GM18909 (cell line): ENCODE results near the gene AMIGO3.

Experiments
- ATAC-seq: cut with Tn5 transposase; IDR thresholded peaks from one replicate; pipeline ENCODE4 v1.9.1; 2021; ENCODE audit warnings: mild to moderate bottlenecking; ENCODE audit not compliant: unreplicated experiment, poor library complexity

AMIGO3 gene

DNA sequence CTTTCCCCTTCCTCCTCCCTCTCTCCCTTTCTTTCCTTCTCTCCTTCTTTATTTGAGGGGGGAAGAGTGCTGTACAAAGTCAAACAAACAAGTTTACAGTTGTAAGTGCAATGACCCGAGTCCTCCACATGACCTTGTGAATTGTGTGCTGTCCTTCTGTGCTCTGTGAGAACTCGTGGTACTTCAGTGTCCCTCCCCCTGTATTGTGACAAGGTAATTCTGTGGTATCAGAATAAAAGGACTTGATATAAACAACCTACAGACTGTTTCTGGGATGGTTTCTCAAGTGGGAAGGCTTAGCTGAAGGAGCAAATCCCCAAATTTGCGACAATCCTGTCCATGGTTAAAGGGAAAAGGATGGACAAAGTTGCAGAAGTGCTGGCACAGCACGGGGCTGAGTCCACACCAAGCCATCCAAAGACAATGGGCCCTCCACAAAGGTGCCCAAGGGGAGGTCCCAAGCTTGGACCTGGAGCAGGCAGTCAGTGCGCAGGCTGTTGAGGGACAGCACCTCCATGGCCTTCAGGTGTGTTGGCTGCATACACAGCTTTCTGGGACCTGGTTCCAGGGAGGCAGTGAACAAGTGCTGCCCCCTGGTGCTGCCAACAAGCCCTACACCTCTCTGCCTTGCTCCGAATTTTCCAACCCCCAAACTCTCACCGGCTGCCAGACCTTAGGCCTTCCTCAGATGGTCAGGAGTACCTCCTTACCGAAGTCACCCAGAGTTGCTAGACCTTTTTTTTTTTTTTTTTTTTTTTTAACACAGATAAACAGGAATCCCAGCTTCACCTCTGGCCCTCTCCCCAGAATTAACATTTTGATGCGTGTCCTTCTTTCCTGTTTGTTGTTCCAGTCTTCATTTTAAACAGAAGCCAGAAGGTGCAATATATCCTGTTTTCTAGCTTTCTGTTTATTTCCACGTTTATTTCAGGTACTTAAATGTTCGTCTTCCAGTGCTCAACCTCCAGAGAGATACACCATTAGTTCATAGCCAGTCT, 47.9 kb downstream of the AMIGO3 start:
- ATAC-seq: no peak

DNA sequence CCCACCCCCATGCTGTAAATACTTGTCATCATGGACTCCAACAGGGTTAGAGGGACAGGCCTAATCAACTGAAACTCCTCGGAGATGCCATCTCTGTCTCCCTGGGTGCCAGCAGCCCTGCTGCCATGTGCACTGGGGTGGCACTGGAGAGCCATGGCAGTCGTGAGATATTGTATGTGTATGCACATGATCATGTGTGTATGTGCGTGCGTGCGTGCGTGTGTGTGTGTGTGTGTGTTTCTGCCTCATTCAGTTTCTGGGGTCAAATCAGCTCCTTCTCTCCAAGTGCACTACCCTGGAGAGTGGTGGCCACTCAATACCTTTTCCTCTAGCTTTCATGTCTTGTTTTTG, 48.6 kb downstream of the AMIGO3 start:
- no peak for ATAC-seq

DNA sequence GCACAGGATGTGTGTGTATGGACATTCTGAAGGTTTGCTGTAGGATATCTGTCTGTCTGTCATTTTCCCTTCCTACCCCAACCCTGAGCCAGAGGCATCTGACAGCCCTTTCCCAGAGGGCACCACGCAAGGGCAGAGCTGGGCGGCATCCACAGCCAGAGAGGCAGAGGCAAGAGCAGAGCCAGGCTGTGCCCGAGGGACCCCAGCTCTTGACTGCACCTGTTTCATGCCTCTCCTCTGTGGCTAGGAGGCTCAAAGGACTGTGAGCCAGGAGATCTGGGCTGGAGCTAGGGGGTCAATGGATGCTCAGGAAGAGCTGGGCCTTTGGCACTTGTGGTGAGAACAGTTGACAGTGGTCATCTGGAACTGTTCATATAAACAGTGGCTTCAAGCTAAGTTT, 50.1 kb downstream of the AMIGO3 start:
- no peak for ATAC-seq

DNA sequence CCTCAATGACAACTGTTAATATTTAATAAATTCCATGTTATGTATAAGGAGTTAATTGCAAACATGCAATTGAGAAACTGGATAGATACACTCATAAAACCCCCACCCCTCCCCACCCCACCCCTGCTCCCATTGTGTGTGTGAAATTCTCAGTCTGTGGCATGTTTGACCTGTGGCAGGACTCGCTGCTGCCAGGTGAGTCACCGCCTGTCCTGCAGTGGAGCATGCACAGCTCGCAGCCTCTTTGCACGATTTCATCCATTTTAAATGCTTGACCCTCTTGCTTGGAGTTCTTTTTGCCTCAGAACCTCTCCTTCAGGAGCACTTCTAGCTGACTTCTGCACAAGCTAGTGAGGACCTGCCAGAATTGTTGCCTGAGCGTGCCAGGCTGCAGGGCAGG, 50.6 kb downstream of the AMIGO3 start:
- no peak for ATAC-seq

DNA sequence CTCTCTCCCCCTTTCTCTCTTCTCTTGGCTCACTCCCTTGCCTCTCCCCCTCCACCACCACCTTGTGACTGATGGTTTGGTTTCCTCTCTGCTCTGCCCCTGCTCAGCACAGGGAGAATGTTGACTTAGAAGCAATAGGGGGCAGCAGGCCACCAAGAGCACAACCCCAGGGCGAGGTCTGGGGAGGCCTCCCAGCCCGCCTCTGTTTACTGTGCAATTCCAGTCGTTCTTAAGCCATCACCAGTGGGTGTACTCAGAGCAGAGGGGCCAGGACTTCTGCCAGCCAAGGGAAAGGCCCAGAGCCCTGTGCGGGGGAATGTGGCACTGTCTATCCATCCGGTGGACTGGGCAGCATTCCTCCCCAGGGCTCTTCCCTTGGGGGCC, 51.1 kb downstream of the AMIGO3 start:
- no peak for ATAC-seq

DNA sequence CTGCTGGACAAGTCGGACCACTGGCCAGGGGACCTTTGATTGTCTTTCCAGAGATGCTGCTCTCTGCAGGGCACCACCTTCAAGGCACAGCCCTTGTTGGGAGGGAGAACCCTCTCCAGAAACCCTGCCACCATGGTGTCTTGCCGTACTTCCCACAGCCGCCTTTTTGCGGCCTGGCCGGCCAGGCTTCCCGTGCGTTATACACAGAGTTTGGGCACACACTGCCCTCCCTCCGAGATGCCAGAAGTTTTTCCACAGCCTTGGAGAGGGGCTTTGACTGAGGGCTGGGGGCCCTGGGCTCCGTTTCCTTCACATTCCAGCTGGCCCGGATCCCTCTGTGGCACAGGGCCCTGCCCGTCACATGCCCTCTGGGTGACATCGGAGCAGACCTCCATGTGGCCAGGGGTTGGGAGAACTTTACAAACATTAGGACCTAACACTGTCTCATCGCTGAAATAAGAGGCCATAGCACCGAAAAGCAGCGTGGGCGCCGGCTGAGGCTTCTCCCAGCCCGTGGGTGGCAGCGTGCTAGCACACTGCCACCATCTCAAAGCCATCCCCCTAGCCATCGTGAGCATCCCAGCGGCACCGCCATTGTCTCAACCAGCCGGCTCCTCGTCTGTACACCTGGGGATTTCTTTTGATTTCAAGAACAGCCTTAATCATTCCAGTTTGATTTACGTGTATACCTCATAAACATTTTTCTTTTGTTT, 51.6 kb downstream of the AMIGO3 start:
- ATAC-seq: no peak
